ENCODE results near the gene FAM3D.

DNA sequence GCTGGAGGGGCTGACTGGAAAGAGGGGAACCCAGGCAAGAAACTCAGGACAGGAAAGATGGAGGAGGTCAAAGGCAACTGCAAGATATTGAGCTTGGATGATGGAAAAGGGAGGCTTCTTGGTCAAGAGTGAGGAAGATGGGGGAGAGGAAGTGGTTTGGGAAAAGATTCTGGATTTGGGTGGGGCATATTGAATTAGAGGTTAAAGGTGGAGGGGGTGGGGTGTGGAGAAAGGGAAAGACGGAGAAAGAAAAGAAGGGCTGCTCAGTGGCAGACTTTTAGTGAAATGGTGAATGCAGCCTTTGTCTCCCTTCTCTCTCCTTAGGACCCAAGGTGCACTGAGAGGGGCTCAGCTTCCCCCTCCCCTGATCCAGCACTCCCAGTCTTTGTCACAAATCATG is 655 bp upstream of the FAM3D start:
- TF ChIP-seq, protein P1, sequence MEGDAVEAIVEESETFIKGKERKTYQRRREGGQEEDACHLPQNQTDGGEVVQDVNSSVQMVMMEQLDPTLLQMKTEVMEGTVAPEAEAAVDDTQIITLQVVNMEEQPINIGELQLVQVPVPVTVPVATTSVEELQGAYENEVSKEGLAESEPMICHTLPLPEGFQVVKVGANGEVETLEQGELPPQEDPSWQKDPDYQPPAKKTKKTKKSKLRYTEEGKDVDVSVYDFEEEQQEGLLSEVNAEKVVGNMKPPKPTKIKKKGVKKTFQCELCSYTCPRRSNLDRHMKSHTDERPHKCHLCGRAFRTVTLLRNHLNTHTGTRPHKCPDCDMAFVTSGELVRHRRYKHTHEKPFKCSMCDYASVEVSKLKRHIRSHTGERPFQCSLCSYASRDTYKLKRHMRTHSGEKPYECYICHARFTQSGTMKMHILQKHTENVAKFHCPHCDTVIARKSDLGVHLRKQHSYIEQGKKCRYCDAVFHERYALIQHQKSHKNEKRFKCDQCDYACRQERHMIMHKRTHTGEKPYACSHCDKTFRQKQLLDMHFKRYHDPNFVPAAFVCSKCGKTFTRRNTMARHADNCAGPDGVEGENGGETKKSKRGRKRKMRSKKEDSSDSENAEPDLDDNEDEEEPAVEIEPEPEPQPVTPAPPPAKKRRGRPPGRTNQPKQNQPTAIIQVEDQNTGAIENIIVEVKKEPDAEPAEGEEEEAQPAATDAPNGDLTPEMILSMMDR (IDR thresholded peaks at IDR 0.05 in 2 of 3, conservative IDR thresholded peaks at IDR 0.05 in 1 of 3; ENCODE audit: borderline replicate concordance in 1 of 3, insufficient read depth in 1 of 3, low read depth in 2 of 3, low read length in 2 of 3) = no peak
- TF ChIP-seq, protein P2, sequence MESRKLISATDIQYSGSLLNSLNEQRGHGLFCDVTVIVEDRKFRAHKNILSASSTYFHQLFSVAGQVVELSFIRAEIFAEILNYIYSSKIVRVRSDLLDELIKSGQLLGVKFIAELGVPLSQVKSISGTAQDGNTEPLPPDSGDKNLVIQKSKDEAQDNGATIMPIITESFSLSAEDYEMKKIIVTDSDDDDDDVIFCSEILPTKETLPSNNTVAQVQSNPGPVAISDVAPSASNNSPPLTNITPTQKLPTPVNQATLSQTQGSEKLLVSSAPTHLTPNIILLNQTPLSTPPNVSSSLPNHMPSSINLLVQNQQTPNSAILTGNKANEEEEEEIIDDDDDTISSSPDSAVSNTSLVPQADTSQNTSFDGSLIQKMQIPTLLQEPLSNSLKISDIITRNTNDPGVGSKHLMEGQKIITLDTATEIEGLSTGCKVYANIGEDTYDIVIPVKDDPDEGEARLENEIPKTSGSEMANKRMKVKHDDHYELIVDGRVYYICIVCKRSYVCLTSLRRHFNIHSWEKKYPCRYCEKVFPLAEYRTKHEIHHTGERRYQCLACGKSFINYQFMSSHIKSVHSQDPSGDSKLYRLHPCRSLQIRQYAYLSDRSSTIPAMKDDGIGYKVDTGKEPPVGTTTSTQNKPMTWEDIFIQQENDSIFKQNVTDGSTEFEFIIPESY (IDR thresholded peaks at IDR 0.05; ENCODE audit: extremely low read depth, insufficient replicate concordance, low read length) = no peak
- TF ChIP-seq ELF1 (IDR thresholded peaks at IDR 0.05; ENCODE audit: borderline replicate concordance, low read depth) = no peak
- TF ChIP-seq POLR2A (IDR thresholded peaks at IDR 0.05; ENCODE audit: borderline replicate concordance, extremely low read depth, insufficient read depth, insufficient read length) = no peak
- no peak for TF ChIP-seq SIN3A (IDR thresholded peaks at IDR 0.05; ENCODE audit: low read depth)
- TF ChIP-seq, protein P3, sequence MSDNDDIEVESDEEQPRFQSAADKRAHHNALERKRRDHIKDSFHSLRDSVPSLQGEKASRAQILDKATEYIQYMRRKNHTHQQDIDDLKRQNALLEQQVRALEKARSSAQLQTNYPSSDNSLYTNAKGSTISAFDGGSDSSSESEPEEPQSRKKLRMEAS (IDR thresholded peaks at IDR 0.05) = no peak
- TF ChIP-seq EZH2phosphoT487 (IDR thresholded peaks at IDR 0.05; ENCODE audit: borderline replicate concordance) = no peak
- TF ChIP-seq POLR2AphosphoS5 (IDR thresholded peaks at IDR 0.05; ENCODE audit: low read depth, low read length) = no peak
